Bone marrow (tissue), 2 donors: ENCODE results near the gene PNMT.
"Not testable (repeated sequence)": the region's sequence is repeated elsewhere in the genome, so short reads cannot be mapped to it uniquely, and the experiment has no call there.

Experiments used
- DNase-seq, 2 donors: peaks; one replicate each; lab custom pipeline; 2025; lab: John Stamatoyannopoulos, UW

PNMT gene

DNA sequence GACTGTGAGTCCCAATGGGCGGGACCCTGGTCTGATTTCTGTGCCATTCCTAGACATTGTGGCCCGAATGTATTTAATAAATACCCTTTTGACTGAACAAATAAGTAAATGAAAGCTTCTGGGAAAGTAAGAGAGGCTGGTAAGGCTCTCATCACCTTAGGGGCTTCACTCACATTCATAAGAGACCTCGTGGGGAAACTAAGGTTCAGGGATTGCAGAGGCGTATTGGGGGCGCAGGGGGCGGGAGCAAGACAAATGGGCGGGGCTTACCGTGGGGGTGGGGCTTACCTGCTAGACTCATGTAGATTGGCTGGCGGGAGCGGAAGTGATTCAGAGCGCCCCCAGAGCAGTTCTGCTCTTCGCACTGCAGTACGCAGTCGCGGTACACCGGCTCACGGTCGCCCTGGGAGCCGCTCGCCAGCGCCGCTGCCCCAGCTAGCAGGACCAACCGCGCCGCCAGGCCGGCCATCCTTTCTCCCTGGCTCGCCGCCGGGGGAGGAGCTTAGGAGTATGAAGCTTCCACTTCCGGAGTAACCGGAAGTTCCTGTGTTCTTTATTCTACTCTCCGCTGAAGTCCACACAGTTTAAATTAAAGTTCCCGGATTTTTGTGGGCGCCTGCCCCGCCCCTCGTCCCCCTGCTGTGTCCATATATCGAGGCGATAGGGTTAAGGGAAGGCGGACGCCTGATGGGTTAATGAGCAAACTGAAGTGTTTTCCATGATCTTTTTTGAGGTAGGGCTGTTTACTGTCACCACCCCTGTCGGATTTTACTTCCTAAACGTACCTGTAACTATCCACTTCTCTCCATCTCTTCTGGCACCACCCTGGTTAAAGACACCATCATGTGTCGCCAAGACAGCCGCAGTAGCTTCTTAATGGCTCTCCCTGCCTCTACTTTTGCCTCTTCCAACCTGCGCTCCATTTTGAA is 19.6 kb downstream of the PNMT start, which contains the start of gene PGAP3:
Gene PGAP3 (minus strand): TSS at position 512 of the 929 bp plus-strand sequence. CDS start 43 bp downstream, at position 469.
- DNase-seq: peak; percentile 53 to 74

- no peak for DNase-seq
Observed at GRCh38 chr17:39688475-39688835, 20.2 kb downstream of the PNMT start.

GRCh38 chr17:39688945-39689344 is 20.7 kb downstream of the PNMT start:
- DNase-seq: no peak

GRCh38 chr17:39694593-39694992 is 26.3 kb downstream of the PNMT start:
- DNase-seq: no peak

- no peak for DNase-seq
Observed at GRCh38 chr17:39695089-39695474, 26.8 kb downstream of the PNMT start.

DNA sequence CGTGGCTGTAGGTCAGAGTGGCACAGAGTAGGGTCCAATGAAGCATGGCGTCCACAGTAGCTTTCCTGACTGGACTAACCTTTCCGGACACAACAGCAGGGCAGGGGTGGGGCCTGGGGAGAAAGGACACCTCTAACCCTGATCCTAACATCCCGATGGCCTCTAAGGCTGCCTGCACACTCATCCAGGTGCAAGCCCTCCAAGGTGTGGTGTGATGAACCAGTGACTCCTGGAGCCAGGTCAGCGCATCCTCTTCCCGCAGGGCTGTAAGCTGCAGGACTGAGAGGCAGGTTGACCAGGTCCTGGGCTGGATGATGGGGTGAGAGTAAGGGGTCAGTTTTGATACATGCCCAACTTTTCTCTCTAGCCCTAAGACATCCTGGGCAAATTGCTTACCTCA is 28.5 kb downstream of the PNMT start:
- no peak for DNase-seq

GRCh38 chr17:39697961-39698360 is 29.7 kb downstream of the PNMT start:
- DNase-seq: no peak

DNA sequence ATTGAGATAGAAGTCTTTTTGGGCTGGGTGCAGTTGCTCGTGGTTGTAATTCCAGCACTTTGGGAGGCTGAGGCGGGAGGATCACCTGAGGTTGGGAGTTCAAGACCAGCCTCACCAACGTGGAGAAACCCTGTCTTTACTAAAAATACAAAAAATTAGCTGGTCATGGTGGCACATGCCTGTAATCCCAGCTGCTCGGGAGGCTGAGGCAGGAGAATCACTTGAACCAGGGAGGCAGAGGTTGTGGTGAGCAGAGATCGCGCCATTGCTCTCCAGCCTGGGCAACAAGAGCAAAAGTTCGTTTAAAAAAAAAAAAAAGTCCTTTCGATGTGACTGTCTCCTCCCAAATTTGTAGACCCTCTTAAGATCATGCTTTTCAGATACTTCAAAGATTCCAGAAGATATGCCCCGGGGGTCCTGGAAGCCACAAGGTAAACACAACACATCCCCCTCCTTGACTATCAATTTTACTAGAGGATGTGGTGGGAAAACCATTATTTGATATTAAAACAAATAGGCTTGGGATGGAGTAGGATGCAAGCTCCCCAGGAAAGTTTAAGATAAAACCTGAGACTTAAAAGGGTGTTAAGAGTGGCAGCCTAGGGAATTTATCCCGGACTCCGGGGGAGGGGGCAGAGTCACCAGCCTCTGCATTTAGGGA is 31.0 kb downstream of the PNMT start:
- DNase-seq: not testable (repeated sequence)

DNA sequence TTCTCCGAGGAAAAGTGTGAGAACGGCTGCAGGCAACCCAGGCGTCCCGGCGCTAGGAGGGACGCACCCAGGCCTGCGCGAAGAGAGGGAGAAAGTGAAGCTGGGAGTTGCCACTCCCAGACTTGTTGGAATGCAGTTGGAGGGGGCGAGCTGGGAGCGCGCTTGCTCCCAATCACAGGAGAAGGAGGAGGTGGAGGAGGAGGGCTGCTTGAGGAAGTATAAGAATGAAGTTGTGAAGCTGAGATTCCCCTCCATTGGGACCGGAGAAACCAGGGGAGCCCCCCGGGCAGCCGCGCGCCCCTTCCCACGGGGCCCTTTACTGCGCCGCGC is 31.5 kb downstream of the PNMT start, which contains the start of gene ERBB2:
Gene ERBB2 (plus strand): TSS at position 247 of the 330 bp plus-strand sequence. CDS start 175 bp downstream, outside the sequence.
- no peak for DNase-seq

DNA sequence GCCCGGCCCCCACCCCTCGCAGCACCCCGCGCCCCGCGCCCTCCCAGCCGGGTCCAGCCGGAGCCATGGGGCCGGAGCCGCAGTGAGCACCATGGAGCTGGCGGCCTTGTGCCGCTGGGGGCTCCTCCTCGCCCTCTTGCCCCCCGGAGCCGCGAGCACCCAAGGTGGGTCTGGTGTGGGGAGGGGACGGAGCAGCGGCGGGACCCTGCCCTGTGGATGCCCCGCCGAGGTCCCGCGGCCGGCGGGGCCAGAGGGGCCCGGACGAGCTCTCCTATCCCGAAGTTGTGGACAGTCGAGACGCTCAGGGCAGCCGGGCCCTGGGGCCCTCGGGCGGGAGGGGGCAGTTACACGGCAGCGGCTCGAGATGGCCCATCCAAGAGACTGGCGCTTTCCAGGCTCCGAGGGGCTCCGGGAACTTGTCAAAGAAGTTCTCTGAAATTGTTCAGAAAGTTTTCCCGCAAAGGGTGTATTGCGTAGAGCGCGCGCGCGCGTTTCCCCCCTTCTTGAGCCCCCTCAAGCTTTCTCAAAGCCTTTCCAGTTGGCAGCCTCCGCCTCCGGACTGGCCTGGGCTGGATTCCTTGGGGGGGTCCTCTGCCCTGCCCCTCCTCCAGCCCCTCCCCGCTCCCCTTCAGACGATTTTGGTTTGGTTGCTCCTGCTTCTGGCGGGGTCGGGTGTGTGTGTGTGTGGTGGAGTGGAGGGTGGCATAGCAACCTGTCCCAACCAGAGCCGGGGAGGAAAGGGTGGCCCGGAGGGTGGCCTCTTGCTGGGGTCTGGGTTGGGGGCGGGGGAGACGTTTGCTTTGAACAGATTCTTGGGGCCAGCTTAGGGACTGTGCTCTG is 32.1 kb downstream of the PNMT start:
- DNase-seq: no peak

DNA sequence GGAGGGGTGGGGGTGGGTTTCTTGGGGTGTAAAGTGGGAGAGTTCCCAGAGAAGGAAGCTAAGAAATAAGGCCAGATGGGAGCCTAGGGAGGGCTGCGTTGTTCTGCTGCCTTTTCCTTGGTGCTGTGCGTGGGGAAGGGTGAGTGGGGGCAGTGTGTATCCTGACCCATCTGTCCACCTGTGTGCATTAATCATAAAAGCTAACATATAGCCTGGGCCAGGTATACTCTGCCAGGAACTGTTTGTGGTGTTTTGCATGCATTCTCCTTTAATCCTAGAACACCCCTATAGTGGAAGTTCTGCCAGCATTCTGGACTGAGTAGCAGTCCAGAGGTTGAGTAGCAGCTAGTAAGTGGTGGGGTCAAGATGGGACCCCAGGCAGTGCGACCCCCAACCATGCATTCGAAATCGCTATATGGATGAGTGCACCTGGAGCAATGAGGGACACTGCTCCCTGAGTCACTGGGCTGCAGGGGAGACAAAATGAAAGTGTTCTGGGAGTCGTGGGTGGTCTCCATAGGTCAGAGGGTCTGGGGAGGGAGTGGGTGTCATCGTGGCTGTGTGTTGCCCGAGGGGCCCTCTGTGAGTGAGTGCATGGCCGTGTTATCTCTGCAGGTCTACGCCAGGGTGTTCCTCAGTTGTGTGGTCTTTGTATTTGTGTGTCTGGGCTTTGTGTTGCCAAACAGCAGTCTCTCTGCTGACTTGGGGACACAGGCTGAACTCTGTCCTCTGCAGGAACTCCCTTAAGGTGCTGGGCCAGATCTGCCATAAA is 32.9 kb downstream of the PNMT start:
- no peak for DNase-seq

GRCh38 chr17:39701784-39702422 is 33.6 kb downstream of the PNMT start:
- no peak for DNase-seq

- no peak for DNase-seq
Observed at GRCh38 chr17:39702901-39703893, 34.9 kb downstream of the PNMT start.

- no peak for DNase-seq
Observed at GRCh38 chr17:39703913-39704312, 35.7 kb downstream of the PNMT start.

DNA sequence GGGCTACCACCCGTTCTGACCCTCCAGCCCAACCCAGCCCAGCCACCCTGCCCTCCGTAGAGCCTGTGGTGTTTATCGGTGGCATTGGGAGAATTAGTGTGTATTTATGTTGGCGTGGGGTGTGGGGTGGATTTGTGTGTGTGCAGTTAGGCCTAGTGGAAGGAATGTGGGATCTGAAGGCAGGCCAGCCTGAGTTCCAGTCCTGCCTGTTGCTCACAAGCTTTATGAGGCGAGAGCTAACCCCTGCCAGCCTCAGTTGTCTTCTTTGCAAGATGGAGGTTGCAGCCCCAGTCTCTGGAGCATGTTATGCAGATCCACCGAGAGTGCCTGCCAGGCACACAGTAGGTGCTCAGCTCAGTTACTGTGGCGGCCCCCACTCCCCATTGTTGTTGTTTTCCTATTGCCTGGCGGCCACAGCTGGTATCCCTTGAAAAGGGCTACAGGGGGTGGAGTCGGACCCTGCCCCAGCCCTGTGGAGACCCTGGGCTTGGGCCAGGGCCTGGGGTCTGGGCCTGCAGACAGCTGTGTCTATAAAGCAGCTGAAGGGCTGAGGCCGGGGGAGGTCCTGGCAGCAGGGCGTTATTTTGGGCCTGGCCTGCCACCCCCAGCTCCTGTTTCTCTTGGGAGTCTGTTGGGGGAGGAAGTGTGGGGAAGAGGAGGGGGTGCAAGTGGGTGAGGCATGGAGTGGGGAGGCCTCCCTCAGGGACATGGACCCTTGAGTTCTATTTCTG is 36.7 kb downstream of the PNMT start:
- DNase-seq: no peak

DNA sequence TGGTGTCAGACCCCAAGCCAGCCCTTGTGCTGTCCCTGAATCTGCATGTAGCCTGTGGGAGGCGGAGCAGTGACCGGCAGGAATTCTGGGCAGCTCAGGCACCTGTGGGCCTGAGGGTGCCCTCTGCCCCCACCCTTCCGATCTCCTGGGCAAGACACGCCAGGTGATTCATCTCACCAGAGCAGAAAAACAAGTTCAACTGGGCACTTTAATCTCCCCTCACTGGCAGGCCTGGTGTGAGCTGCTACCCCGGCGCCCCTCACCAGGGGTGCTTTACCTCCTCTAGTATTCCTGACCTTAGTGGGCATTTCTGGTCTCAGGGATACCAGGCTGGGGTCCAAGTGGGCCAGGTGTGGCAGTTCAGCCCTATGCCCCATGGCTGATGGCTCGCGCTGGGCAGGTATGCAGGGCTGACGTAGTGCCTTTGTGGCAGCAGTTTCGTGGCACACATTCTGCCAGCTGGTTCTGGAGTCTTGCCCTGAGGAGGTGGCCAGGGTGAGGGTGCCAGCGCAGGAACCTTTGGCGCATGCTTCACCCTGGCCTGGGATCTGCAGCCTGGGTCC is 37.6 kb downstream of the PNMT start:
- DNase-seq: no peak

GRCh38 chr17:39706383-39706782 is 38.1 kb downstream of the PNMT start:
- no peak for DNase-seq

GRCh38 chr17:39706921-39707337 is 38.7 kb downstream of the PNMT start:
- DNase-seq: peak in 1 of 2 donors; percentile 7
